Activated CD4-positive, alpha-beta T cell treated with anti-CD3 and anti-CD28 coated beads, Interleukin-2, amount 50 U/mL, for 24 hours (primary cell): ENCODE measurements around the gene CYP24A1.

Experiments used
- DNase-seq, 2 donors: peaks; one replicate each; pipeline ENCODE4 v3.0.0-alpha.2; 2020; ENCODE audit warnings: low read depth in 1 of 2, low spot score in 1 of 2

CYP24A1 gene

DNA sequence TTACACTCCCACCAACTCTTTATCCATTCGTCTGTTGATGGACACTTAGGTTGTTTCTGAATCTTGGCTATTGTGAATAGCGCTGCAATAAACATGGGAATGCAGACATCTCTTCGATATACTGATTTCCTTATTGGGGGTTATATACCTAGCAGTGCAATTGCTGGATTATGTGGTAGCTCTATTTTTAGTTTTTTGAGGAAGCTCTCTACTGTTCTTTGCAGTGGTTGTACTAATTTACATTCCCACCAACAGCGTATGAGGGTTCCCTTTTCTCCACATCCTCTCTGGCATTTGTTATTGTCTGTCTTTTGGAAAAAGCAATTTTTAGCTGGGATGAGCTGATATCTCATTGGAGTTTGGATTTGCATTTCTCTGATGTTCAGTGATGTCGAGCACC lies 29.5 kb upstream of the CYP24A1 start:
- no peak for DNase-seq

GRCh38 chr20:54201268-54201846 lies 27.6 kb upstream of the CYP24A1 start:
- no peak for DNase-seq

DNA sequence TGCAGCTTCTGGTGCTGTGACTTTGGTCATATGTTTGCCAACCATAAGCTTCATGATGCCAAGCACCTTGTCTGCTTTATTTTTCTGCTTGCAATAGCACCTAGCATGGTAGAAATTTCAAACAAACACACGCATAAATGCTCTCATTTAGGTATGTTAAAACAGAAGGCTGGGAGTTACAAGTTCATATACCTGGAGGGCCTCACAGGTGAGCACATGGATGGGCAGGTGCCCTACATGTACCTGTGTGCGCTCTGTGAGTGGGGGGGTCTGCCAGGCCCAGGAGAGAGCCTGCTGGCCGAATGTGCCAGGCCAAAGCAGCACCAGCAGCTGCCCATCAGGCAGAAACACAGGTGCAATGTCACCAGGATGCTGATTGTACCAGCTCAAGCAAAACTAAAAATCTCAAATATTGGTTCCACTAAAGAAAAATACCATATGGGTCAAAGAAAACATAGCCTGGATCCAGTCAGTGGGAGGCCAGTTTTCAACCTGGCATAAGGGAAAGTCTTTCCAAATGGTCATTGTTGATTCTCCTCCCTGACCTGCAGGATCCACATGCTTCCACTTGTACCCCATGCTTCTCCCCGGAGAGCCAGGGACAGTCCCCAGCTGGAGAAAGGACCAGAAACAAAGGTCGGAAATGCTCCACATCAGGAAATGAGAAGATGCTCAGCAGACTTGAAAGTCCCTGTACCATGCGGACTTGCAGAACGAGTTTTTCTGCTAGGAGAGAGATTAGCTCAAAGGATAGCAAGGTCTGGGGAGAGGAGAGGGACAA lies 26.9 kb upstream of the CYP24A1 start:
- DNase-seq = no peak

DNA sequence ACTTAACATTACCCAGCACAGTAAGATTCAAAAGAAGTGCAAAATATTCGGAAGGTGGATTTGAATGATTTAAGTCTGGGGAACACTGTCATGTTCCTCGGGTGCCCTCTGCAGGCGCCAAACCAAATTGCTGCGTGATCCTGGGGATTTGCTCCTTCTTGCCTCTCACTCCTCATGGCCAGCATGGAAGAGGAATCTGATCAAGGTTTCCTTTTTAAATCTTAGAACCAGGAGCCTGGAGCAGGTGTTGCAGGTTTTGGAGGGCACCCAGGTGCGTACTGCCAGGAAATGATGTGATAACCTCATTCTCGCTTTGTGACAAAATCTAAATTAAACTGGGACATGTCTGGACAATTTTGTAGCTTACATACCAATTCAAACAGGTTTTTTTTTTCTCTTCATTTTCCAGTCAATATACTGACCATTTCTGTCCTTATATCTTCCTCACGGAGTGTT lies 26.0 kb upstream of the CYP24A1 start:
- DNase-seq = peak; percentile 47 to 64

DNA sequence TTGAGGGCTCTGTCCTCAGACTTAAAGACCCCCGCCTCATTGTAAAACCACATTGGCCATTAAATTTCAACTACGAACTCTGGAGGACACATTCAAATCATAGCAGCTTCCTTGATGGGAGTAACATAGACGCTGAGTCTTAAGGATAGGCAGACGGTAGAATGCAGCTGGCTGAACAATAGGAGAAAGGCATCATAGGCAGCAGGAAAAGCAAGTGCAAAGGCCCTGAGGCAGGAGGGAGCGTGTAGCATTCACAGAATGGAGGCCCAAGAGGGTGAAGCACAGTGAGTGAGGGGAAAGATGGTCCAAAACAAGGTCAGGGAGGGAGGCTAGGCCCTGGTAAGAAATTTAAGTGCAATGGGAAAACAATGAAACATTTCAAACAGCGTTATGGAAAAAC lies 25.5 kb upstream of the CYP24A1 start:
- DNase-seq = no peak

- DNase-seq = no peak
Observed at GRCh38 chr20:54197621-54198604, 24.1 kb upstream of the CYP24A1 start.

GRCh38 chr20:54195483-54196472 lies 22.0 kb upstream of the CYP24A1 start:
- DNase-seq = no peak

DNA sequence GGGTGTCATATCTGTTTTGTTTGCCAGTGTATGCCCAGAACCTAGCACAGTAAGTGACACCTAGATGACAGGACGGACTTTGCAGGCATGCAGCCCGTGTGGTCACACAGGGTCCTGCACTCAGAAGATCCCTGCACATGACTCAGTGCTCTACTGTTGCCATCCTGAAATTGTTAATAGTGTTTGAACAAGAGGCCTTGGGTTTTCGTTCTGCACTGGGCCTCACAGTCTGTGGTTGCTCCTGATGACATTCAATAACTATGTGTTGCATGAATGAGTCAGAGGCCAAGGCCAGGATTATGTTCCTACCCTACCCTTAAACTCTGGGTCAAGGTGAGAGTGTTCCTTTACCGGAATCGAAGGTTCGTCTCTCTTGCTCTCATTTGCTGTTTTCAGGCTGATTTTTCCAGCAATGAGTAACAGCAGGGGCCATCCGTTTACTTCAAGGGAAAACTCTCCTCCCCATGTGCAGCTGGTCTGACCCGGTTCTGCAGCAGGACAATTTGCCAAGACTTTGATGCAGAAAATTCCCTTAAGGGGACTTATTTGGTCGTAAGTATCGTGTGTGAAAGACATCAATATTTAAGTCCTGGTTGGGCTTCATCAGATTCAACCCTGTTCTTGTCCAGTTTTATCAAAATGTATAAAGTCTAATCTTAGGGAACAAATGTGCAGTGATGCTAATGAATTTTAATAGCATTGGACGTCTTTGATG lies 21.1 kb upstream of the CYP24A1 start:
- no peak for DNase-seq

- no peak for DNase-seq
Observed at GRCh38 chr20:54193817-54194216, 20.0 kb upstream of the CYP24A1 start.

- DNase-seq = no peak
Observed at GRCh38 chr20:54190217-54190616, 16.4 kb upstream of the CYP24A1 start.

DNA sequence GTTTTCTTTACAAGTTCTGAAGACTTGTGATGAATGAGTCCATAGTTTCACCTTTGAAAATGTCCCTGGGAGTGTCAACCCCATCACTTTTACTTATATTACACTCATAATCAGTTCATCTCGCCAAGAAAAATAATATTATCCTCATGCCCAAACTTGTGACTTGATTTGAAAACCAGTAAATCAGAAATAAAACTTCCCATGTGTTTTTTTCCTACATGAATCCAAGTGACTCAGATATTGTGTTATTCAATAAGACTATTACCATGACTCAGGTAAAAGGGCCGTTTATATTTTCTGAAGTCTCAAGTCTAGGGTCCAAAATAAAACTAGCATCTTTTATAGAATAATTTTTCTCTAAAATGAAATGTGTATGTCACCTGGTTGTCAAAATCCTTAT lies 15.8 kb upstream of the CYP24A1 start:
- no peak for DNase-seq

GRCh38 chr20:54188132-54188849 lies 14.5 kb upstream of the CYP24A1 start:
- no peak for DNase-seq

- DNase-seq = no peak
Observed at GRCh38 chr20:54184904-54185626, 11.3 kb upstream of the CYP24A1 start.

GRCh38 chr20:54184071-54184470 lies 10.3 kb upstream of the CYP24A1 start:
- DNase-seq = no peak

GRCh38 chr20:54180931-54181330 lies 7.1 kb upstream of the CYP24A1 start:
- no peak for DNase-seq

- no peak for DNase-seq
Observed at GRCh38 chr20:54179946-54180345, 6.2 kb upstream of the CYP24A1 start.

GRCh38 chr20:54178256-54178655 lies 4.5 kb upstream of the CYP24A1 start:
- DNase-seq = no peak

DNA sequence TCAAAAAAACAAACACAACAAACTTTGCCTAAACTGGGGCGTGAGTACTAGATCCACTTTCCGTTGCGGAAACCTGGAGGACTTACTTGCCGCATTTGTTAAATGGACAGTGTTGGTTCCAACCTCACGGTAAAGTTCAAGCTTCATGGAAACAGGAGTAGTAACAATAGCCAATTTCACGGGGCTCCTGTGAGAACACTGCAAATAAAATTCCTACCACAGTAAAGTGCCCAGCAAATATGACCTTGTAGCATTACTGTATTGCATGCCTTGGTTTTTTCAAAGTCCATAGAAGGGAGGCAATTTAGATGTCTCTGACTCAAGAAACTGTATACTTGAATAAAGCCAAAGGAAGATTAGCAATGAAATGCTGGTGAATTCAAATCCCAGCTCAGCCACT lies 3.6 kb upstream of the CYP24A1 start:
- DNase-seq = no peak

DNA sequence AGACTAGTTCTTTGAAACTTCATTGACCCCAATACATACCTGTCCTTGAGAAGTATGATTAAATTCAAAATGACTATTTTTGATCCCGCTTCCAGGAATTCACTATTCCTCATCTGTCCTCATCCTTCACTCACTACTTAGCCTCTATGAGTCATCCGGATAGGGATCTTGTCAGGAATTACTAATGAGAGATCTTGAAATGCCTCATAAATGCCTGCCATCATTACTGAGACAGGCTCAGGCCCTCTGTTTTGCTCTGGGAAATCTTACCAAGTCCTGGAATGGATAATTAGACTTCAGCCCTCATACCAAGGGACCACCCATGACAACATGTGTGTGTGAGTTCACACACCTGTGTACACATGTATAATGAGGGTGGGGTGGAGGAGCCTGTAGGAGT lies 2.8 kb upstream of the CYP24A1 start:
- no peak for DNase-seq
